ENCODE measurements around the gene LIN37. TPM values are rescaled to one million over a fixed set of nuclear protein-coding genes. Genes with fewer than 3 reads are reported as not detected.

The LIN37 gene
- total and polyA plus RNA-seq, 2 of the 13 experiments (the other 11 are each of a cell fraction or from before 2014, with no cell fraction given): 6.3 to 8.7 TPM

DNA sequence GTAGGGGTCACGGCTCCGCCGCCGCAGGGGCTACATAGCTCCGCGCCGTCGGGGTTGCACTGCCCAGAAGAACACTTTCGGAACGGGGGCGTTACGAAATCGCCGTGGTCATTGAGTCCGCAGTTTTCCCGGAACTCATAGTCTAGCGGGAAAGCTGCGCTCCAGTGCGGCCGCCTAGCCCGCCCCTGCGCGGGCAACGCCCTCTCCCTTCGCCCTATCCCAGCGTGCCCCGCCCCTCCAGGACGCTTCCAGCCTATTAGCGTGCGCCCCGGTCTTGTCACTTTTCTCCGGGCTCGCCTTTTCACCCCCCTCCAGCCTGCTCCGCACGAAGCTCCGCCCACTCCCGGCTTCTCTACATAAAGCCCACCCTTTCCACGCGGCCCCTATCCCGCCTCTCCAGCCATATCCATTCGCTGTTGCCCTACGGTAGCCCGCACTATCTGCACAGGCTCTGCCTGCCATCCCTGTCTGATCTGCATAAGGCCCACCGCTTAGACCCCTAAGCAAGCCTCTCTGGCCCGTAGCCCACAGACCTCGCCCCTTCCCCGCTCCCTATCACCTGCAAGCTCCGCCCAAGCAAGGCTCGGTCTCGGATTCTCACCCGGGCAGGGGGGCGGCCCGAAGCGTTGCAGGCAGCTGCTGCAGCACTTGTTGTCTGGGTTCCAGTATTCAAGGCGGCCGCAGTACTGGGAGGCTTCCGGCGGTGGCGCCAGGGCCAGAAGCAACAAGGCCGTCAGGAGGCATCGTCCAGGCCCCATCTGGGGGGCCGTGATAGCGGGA, 7.8 kb upstream of the LIN37 start (continued):
- TF ChIP-seq ZNF331 (CRISPR knock-in tag; IDR thresholded peaks at IDR 0.05) (peak; percentile 46), DR1 (CRISPR knock-in tag; IDR thresholded peaks at IDR 0.05) (peak; percentile 96), IRX3 (CRISPR knock-in tag; IDR thresholded peaks at IDR 0.05; ENCODE audit: borderline replicate concordance, low read depth) (0 out of 2 replicates have a peak, but pooled peaks have one; percentile 56), GMEB1 (CRISPR knock-in tag; IDR thresholded peaks at IDR 0.05; ENCODE audit: borderline replicate concordance) (peak; percentile 64), ZNF879 (CRISPR knock-in tag; IDR thresholded peaks at IDR 0.05) (no peak), ZNF24 (IDR thresholded peaks at IDR 0.05) (no peak), PHF8 (CRISPR knock-in tag; IDR thresholded peaks at IDR 0.05) (peak; percentile 73), GATAD1 (CRISPR knock-in tag; IDR thresholded peaks at IDR 0.05) (peak; percentile 57), SNAI1 (CRISPR knock-in tag; IDR thresholded peaks at IDR 0.05; ENCODE audit: borderline replicate concordance) (0 out of 2 replicates have a peak, but pooled peaks have one; percentile 64), HOXA7 (CRISPR knock-in tag; IDR thresholded peaks at IDR 0.05) (no peak), ZNF292 (CRISPR knock-in tag; IDR thresholded peaks at IDR 0.05; ENCODE audit: borderline replicate concordance, low read depth) (no peak), ZNF576 (CRISPR knock-in tag; IDR thresholded peaks at IDR 0.05) (no peak), ZSCAN25 (CRISPR knock-in tag; IDR thresholded peaks at IDR 0.05) (peak; percentile 89), ATF7 (IDR thresholded peaks at IDR 0.05) (no peak), ATF7 (CRISPR knock-in tag; IDR thresholded peaks at IDR 0.05) (peak; percentile 31; the same call in 1 of the 2 replicates), ZNF780A (CRISPR knock-in tag; IDR thresholded peaks at IDR 0.05) (no peak), GFI1 (CRISPR knock-in tag; IDR thresholded peaks at IDR 0.05; ENCODE audit: borderline replicate concordance) (peak; percentile 21; the same call in 1 of the 2 replicates), ZNF335 (CRISPR knock-in tag; IDR thresholded peaks at IDR 0.05) (0 out of 2 replicates have a peak, but pooled peaks have one; percentile 22), ZNF235 (CRISPR knock-in tag; IDR thresholded peaks at IDR 0.05; ENCODE audit: borderline replicate concordance) (no peak), ERF (CRISPR knock-in tag; IDR thresholded peaks at IDR 0.05) (peak; percentile 76), ZNF337 (CRISPR knock-in tag; IDR thresholded peaks at IDR 0.05; ENCODE audit: borderline replicate concordance, low read depth) (no peak), ZNF883 (CRISPR knock-in tag; IDR thresholded peaks at IDR 0.05; ENCODE audit: not compliant biosample characterization) (peak; percentile 53)
- TF ChIP-seq, protein P1, sequence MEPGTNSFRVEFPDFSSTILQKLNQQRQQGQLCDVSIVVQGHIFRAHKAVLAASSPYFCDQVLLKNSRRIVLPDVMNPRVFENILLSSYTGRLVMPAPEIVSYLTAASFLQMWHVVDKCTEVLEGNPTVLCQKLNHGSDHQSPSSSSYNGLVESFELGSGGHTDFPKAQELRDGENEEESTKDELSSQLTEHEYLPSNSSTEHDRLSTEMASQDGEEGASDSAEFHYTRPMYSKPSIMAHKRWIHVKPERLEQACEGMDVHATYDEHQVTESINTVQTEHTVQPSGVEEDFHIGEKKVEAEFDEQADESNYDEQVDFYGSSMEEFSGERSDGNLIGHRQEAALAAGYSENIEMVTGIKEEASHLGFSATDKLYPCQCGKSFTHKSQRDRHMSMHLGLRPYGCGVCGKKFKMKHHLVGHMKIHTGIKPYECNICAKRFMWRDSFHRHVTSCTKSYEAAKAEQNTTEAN (CRISPR knock-in tag; conservative IDR thresholded peaks at IDR 0.05): no peak
- TF ChIP-seq, protein P2, sequence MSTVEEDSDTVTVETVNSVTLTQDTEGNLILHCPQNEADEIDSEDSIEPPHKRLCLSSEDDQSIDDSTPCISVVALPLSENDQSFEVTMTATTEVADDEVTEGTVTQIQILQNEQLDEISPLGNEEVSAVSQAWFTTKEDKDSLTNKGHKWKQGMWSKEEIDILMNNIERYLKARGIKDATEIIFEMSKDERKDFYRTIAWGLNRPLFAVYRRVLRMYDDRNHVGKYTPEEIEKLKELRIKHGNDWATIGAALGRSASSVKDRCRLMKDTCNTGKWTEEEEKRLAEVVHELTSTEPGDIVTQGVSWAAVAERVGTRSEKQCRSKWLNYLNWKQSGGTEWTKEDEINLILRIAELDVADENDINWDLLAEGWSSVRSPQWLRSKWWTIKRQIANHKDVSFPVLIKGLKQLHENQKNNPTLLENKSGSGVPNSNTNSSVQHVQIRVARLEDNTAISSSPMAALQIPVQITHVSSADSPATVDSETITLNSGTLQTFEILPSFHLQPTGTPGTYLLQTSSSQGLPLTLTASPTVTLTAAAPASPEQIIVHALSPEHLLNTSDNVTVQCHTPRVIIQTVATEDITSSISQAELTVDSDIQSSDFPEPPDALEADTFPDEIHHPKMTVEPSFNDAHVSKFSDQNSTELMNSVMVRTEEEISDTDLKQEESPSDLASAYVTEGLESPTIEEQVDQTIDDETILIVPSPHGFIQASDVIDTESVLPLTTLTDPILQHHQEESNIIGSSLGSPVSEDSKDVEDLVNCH (CRISPR knock-in tag; IDR thresholded peaks at IDR 0.05): no peak
